DOHH2 (cell line): ENCODE measurements around the gene AKR1B15.
"Not testable (repeated sequence)": the region's sequence is repeated elsewhere in the genome, so short reads cannot be mapped to it uniquely, and the experiment has no call there.

Experiments used
- H3F3A ChIP-seq: fragments of 200-600 bp; sonication (generic), shearing (Covaris generic); 2 replicates; pipeline ENCODE4 v1.6.0; 2016; ENCODE audit warnings: antibody characterized with exemption, mild to moderate bottlenecking; ENCODE audit not compliant: control insufficient read depth, insufficient read depth
- H3K27ac ChIP-seq: fragments of 200-600 bp; sonication (generic); 2 replicates; pipeline ENCODE4 v1.5.1; 2014; ENCODE audit warnings: low read depth, mild to moderate bottlenecking, low read length, moderate library complexity
- H3K27me3 ChIP-seq: fragments of 200-600 bp; sonication (generic); 2 replicates; pipeline ENCODE4 v1.6.1; 2014; ENCODE audit warnings: mild to moderate bottlenecking, low read length, mixed read lengths; ENCODE audit not compliant: control insufficient read depth
- H3K36me3 ChIP-seq: fragments of 200-600 bp; sonication (generic); 2 replicates; pipeline ENCODE4 v1.6.1; 2014; ENCODE audit warnings: mild to moderate bottlenecking, low read length, moderate library complexity, mixed read lengths; ENCODE audit not compliant: control insufficient read depth
- H3K4me1 ChIP-seq: fragments of 200-600 bp; sonication (generic); 2 replicates; pipeline ENCODE4 v1.6.1; 2014; ENCODE audit warnings: mild to moderate bottlenecking, low read length, mixed read lengths; ENCODE audit not compliant: control insufficient read depth
- H3K4me2 ChIP-seq: fragments of 200-600 bp; sonication (generic); 2 replicates; pipeline ENCODE4 v1.6.0; 2014; ENCODE audit warnings: mild to moderate bottlenecking, low read length, moderate library complexity
- H3K4me3 ChIP-seq: fragments of 200-600 bp; sonication (generic); 2 replicates; pipeline ENCODE4 v1.5.1; 2014; ENCODE audit warnings: mild to moderate bottlenecking, low read length, mixed read lengths
- H3K79me2 ChIP-seq: fragments of 200-600 bp; sonication (generic); 2 replicates; pipeline ENCODE4 v1.6.1; 2014; ENCODE audit warnings: mild to moderate bottlenecking, low read length, mixed read lengths; ENCODE audit not compliant: control insufficient read depth
- H3K9me2 ChIP-seq: fragments of 200-600 bp; sonication (generic); replicated peaks from 2 replicates; pipeline ENCODE4 v1.6.1; 2014; ENCODE audit warnings: mild to moderate bottlenecking, low read length, mixed read lengths; ENCODE audit not compliant: control insufficient read depth
- H3K9me3 ChIP-seq: fragments of 200-600 bp; sonication (generic); 2 replicates; pipeline ENCODE4 v1.6.1; 2014; ENCODE audit warnings: antibody characterized with exemption, low read length, mixed read lengths; ENCODE audit not compliant: control insufficient read depth, insufficient read depth
- H4K20me1 ChIP-seq: fragments of 200-600 bp; sonication (generic); 2 replicates; pipeline ENCODE4 v1.6.0; 2014; ENCODE audit warnings: low read depth, mild to moderate bottlenecking, antibody characterized with exemption, low read length, moderate library complexity; ENCODE audit not compliant: control insufficient read depth, insufficient read depth
- CTCF ChIP-seq: fragments of 200-600 bp; sonication (generic); IDR thresholded peaks from one replicate; pipeline ENCODE4 v1.5.1; 2014; ENCODE audit warnings: antibody characterized with exemption, mild to moderate bottlenecking, low read depth, low read length; ENCODE audit not compliant: poor library complexity, severe bottlenecking
- EZH2phosphoT487 ChIP-seq: fragments of 200-600 bp; sonication (generic); IDR thresholded peaks from 2 replicates; pipeline ENCODE4 v1.6.1; 2017; ENCODE audit warnings: borderline replicate concordance, mild to moderate bottlenecking, antibody characterized with exemption, low read length, moderate library complexity, mixed read lengths

The AKR1B15 gene

GRCh38 chr7:134539380-134540004 lies 9.4 kb upstream of the AKR1B15 start:
- Histone ChIP-seq H3K27ac (no peak overlapping the region), H3K4me3 (no peak overlapping the region), H3K27me3 (no peaks in the 10 kb centered on the region), H3K9me3 (no peaks in the 10 kb centered on the region), H3K4me1 (no peaks in the 10 kb centered on the region), H4K20me1 (no peaks in the 10 kb centered on the region), H3K36me3 (no peaks in the 10 kb centered on the region), H3K9me2 (no peaks in the 10 kb centered on the region), H3K79me2 (no peaks in the 10 kb centered on the region), H3K4me2 (no peak overlapping the region), H3F3A (no peaks in the 10 kb centered on the region)
- no peak for TF ChIP-seq CTCF
- no peak for TF ChIP-seq EZH2phosphoT487

GRCh38 chr7:134541501-134542194 lies 7.3 kb upstream of the AKR1B15 start:
- H3K27ac ChIP-seq, H3K36me3 ChIP-seq, H3F3A ChIP-seq, H3K9me2 ChIP-seq, H3K9me3 ChIP-seq, H3K79me2 ChIP-seq, H3K4me3 ChIP-seq, H3K27me3 ChIP-seq, H3K4me2 ChIP-seq, H4K20me1 ChIP-seq, H3K4me1 ChIP-seq: not testable (repeated sequence)

- no peaks in the 10 kb centered on the region for H3F3A ChIP-seq
- no peak overlapping the region for H3K4me3 ChIP-seq
Observed at GRCh38 chr7:134542195-134542771, 6.6 kb upstream of the AKR1B15 start.

More at GRCh38 chr7:134542195-134542771, 6.6 kb upstream of the AKR1B15 start:
- Histone ChIP-seq H4K20me1 (no peaks in the 10 kb centered on the region), H3K79me2 (no peaks in the 10 kb centered on the region), H3K4me2 (no peak overlapping the region), H3K9me3 (no peaks in the 10 kb centered on the region), H3K27me3 (no peaks in the 10 kb centered on the region), H3K27ac (no peak overlapping the region), H3K4me1 (no peaks in the 10 kb centered on the region), H3K9me2 (no peaks in the 10 kb centered on the region), H3K36me3 (no peaks in the 10 kb centered on the region)
- TF ChIP-seq CTCF (no peak), EZH2phosphoT487 (no peak)
